NCI-H69 (cell line): Measurements from ENCODE around the gene DCAF17.
"Not testable (repeated sequence)": the region's sequence is repeated elsewhere in the genome, so short reads cannot be mapped to it uniquely, and the experiment has no call there.

Source experiments
- DNase-seq: peaks from one replicate; lab custom pipeline; 2025; lab: John Stamatoyannopoulos, UW

Gene DCAF17

DNA sequence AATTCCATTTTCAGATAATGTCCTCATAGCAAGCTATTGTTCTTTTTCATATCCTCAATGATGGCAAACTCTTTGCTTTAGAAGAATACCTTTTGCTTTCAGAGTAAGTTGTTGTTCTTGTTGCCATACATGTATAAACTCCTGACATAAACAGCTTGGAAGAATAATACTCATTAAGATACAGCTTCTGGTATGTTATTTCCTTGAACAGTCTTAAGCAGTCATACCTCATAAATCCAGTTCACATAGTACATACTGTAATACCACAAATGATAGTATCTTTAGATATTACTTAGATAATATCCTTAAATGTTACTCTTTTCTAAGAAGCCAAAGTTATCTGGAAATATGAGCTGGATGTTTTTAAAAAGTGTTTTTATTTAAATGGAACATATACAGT, 23.4 kb upstream of the DCAF17 start:
- DNase-seq = no peak

DNA sequence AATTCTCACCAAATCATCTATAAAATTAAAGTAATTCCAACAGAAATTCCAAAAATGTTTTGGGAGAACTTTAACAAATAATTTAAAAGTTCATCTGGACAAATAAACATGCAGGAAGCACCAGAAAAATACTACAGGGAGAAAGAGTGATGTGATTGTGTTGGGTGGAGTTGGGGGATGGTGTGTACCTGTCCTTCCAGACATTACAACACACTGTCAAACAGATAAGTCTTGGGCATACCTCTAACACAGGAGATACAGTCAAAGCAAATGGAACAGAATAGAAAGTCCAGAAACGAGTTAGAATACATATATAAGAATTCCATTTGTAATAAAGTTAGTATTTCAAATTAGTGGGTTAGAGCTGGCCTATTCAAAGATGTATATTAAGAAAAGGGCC, 22.8 kb upstream of the DCAF17 start:
- DNase-seq = peak; percentile 5

DNA sequence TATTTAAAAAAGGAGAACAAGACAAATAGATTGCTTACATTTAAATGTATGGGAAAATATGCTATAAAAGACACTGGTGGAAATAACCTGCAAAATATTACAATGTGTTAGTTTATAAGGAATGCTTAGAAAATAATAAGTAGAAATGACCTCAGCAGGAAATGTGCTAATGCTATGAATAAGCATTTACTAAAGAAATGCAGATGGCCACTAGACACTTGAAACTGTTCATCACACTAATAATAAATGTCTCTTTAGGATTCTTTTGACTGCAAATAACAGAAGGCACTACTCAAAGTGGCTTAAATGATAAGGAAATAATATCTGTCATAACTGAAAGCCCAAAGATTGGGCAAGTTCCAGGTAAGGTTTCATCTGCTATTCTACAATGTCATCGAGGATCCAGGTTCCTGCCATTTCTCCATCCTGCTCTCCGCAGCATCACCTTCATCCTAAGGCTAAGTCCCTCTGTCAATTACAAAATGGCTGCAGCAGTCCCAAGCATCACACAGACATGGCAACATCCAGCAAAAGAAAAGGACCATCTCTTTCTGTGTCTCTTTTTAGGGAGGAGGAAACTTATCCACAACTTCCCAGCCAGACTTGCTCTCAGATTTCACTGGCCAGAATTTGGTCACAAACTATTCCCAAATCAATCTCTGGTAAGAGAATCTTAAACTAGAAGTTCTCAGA, 22.1 kb upstream of the DCAF17 start:
- no peak for DNase-seq

DNA sequence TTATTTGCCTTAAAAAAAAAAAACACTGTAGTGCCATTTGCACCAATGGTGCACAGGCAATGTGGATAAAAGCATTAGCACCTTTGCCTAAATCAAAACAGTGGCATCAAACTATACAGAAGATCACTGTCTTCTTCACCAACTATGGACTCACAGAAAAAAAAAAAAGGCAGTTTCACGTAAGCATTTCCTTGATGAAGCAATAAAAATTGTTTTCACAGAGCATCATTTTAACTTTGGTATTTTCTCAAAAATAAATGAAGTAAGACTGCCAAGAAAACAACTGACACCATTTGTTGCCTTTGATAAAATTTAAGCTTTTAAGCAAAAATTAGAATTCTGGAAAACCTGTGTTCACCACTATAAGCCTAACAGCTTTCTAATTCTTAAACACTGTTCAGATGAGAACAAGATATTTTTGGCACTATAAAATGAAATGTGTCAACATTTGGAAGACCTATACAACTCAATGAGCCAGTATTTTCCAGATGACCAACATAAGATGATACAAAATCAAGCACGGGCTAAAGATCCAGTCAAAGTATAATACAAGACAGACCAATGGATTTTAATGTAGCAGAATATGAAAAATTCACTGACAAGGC, 21.4 kb upstream of the DCAF17 start:
- no peak for DNase-seq

DNA sequence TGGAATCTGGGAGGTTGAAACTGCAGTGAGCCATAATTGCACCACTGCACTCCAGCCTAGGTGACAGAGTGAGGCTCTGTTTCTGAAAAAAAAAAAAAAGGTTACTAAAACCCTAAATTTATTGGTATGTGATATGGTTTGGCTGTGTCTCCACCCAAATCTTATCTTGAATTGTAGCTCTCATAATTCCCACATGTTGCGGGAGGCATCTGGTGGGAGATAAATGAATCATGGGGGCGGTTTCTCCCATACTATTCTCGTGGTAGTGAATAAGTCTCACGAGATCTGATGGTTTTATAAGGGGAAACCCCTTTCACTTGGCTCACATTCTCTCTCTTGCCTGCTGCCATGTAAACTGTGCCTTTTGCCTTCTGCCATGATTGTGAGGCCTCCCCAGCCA, 19.4 kb upstream of the DCAF17 start:
- not testable (repeated sequence) for DNase-seq

DNA sequence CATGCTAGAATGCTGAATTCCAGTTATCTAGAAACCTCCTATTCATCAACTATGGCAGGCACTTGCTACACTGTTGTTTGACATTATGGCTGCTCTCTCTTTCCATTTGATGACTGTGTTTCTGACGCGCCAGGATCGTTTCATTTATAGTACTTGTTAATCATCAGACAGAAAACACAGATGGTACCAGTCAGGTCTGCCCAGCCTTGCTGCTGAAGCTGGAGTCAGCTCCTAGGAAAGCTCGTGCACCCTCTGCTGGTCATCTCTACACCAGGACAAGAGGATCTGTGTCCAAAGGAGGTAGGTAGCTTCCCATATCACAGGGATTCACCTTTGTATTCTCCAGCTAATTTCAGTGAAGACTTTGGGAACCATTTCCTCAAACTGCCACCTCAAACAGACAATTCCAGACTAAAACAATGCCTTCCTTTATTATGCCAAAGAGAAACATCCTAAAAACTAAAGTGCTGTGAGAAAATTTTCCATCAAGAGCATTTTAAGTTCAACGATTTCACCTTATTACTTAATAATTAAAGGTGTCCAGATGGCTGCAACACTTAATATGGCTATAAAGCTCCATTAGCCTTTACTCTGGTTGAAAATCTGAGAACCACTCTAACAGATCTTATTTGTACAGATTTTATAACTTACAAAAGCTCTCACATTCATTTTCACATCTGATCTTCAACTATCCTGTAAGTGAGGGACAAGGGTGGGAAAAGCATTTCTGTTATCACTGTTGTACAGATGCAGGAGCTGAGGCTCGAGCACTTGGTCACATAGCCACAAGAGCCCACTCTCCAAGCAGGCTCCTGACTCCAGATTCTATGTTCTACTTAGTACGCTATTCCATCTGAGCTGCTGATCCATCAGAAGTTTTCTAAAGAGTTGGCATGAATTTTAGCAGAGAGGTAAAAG, 17.8 kb upstream of the DCAF17 start:
- peak; percentile 96 for DNase-seq

DNA sequence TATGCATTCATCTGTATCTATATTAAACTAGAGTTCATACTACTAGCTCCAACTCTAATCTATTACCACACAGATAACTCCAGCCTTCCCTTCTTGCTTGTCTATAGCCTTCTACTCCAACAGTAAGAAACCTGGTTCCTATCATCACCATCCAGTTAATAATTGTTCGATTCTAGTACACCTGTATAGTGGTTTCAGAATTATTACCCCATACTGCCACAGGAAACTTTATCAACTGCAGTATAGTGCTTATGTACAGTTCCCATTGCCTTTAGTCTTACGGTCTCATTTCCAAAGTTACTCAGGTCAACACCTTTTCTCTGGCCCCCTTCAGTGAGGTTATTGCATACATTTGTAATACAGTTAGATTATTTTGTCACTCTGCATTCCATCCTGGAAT, 14.7 kb upstream of the DCAF17 start:
- DNase-seq = no peak

DNA sequence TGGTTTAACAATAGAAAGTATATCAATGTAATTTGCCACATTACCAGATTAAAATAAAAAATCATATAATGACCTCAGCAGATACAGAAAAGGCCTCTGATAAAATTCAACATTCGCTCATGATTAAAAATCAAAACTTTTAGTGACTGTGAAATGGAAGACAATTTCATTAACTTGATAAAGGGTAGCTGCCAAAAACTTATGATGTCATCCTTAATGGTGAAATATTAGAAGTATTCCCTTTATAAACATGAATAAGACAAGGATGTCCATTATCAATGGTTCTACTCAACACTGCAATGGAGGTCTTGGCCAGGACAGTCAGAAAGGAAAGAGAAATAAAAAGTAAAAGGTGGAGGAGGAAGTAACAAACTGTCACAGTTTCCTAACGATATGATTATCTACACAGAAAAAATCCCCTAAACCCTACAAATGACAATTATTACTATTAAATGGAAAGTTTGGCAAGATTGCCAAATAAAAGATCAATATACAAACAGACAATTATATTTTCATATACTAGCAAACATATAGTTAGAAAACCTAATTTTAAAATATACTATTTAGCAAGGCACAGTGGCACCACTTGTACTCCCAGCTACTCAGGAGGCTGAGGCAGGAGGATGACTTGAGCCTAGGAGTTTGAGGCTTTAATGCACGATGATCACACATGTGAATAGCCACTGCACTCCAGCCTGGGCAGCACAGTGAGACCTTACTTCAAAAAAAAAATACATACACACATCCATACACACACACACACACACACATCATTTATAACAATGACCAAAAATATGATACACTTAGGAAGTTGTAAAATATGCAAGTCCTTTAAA, 13.1 kb upstream of the DCAF17 start:
- DNase-seq = no peak

DNA sequence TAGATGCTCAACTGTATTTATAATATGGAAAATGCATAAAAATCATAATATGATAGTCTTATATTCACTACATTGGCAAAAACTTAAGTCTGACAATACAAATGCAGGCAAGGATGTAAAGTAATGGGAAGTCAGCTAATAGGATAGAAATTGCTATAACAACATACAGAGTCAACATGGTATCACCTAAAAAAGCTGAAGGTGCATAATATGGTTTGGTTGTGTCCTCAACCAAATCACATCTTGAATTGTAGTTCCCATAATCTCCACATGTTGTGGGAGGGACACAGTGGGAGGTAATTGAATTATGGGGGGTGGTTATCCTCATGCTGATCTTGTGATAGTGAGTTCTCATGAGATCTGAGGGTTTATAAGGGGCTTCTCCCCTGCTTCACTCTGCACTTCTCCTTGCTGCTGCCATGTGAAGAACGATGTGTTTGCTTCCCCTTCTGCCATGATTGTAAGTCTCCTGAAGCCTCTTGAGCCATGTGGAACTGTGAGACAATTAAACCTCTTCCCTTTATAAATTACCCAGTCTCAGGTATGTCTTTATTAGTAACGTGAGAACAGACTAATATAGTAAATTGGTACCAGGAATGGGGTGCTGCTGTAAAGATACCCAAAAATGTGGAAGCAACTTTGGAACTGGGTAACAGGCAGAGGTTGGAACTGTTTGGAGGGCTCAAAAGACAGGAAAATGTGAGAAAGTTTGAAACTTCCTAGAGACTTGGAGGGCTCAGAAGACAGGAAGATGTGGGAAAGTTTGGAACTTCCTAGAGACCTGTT, 11.1 kb upstream of the DCAF17 start:
- DNase-seq = not testable (repeated sequence)

DNA sequence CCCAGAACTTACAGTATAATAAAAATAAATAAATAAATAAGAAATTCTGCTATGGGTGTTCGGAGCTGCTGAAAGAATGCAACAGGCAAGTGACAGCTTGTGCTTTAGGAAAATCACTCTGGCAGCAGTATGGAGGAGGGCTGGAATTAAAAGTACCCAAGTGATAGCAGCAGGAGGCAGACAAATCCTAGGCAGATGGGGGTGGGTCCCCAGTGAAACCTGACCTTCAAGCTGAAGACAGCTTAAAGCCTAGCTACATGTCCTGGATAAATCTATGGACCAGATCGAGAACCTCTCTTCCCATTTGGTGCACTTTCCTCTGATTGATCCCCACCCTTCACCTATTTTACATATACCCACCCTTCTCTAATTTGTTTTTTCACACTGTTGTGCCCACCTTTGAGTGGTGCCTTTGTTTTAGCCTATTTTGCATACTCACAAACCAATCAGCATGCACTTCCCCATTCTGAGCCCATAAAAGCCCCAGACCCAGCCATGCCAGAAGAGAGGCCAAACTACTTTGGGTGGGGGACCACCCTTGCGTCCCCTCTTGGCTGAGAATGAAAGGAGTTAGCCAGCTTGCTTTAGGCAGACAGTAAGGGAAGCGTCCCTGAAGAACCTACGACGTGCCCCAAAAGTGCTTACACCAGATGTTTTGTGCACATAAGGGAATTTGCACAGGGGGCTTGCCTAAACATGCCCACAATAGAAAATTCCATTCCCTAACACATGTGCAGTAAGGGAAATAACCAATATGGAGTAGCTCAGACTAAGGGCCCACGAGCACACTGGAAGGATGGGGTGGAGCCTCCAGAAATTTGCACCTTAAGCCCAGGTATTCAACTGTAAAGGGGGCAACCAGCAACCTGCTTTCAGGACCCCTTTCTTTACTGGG, 3.3 kb upstream of the DCAF17 start:
- no peak for DNase-seq

DNA sequence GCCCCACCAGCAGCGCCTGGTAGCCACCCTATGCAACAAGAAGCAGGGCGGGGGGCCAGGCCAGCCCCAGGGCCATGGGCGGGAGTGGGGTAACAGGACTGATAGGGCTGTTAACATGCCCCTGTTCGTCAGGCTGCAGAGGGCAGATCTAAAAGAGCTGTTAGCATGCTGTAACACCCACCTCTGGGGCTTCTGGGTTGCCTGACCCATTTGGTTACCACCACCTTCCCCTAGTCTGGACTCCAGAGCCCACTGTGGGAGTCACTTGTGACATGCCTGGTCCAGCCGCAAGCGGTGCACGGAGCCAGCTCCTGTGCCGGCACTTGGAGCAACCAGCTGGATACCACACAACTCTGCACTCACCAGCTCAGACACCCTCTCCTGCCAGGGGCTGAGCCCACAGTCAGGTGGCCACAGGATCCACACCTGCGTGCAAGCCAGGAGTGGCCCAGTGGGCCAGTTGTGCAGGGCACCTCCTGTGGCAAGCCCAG, 2.3 kb upstream of the DCAF17 start:
- no peak for DNase-seq

DNA sequence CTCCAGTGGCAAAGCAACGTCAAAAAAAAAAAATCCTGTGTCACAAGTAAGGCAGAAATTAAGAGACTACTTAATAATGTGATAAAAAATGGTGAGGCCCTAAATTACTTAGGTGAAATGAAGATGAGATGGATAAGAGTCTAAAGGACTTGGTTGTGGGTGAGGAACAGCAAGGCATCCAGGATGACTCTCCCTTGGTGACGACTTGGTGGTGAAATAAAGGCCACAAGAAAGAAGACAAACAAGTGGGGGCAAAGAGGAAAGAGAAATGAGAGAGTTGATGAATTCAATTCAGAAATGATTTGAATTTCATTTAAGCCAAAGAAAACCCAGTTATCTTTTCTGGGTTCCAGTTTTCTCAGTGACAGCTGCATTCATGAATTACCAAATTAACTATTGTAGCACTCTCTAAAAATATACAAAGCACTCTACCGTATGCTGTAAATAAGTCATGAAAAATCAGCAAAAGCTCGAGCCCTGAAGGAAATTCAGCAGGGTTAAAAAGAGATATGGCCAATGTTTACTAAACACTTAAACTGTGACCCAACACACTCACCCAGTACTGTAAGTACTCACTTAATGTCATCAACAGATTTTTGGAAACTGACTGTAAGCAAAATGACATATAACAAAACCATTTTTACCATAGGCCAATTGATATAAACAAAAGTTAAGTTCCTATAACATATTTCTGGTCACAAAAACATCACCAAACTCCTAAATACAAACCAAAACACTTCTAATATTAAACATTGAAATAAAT, 1.6 kb upstream of the DCAF17 start:
- DNase-seq = no peak

DNA sequence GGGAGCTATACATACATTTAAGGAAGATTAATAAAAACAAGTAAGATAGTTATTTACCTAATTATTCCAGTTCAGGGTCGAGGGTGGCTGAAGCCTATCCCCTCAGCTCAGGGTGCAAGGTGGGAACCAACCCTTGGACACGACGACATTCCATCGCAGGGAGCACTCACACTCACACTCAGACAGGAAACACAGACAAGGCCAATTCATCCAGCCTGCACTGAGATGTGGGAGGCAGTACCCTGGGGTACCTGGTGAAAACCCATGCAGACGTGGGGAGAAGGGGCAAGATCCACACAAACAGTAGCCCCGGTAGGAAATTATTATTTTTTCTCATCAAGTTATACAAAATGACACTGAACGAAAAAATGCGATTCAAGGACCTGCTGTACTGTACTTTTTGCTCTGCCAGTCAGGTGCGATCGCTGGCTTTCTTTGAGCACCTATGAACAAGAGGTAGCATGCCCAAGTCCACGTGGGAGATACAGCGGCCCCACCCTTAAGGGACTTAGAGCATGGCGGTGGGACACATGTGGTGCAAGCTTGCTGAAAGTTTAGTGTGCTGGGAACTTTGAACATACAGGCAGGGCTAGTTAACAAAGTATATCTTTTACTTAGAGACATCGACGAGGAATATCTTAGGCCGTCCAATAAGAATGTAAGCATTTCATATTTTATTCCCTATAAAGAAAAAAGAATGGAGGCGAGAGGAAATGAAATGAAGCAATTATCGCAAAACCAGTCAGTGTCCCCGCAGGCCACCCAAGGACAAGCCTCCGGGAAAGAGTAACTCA, 860 bp upstream of the DCAF17 start:
- DNase-seq = peak; percentile 82

DNA sequence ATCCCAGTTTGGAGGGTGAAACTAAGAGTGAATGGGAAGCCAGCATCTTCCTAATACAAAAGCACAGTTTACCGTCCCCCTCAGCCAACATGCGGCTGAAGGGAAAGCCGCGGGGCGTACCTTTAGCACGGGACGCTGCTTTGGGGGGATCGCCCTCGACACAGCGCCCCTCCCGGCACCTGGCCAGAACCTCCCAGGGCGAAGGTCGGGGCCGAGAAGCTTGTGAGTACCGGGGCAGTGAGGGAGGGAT, 338 bp upstream of the DCAF17 start, which contains the start of gene METTL8:
METTL8 (minus strand) TSS at position 228 of the 250 bp plus-strand sequence. CDS start 41,805 bp downstream, outside the sequence.
- DNase-seq = no peak

DNA sequence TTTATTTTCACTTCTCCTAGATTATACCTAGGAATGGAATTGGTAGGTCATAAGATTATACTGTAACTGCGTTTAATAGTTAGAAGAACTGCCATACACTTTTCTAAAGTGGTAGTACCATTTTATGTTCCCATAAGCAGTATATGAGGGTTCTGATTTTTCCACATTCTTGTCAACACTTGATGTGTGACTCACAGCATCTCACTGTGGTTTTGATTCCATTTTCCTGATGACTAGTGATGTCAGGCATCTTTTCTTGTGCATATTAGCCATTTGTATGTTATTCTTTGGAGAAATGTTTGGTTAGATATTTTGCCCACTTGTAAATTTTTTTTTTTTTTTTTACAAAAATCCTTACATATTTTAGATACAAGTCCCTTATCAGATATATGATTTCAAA, 2.3 kb downstream of the DCAF17 start:
- DNase-seq = no peak

DNA sequence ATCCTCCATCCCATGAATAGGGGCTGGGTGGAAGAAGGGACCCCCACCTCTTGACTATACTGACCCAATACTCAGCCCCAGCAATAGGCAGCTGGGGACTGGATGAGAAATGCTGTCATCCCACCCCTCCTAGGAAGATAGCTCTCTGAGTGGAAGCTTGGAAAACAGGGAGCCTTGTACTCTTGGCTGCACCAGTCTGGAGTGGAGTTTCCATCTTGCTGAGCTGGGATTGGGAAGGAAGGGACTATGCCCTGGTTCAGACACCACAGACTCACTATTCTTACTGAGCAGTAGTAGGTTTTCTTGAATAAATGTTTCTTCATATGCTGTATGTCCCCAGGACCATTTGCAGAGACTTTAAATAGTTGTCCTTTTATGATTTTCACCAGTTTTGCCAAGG, 7.4 kb downstream of the DCAF17 start:
- DNase-seq = no peak

DNA sequence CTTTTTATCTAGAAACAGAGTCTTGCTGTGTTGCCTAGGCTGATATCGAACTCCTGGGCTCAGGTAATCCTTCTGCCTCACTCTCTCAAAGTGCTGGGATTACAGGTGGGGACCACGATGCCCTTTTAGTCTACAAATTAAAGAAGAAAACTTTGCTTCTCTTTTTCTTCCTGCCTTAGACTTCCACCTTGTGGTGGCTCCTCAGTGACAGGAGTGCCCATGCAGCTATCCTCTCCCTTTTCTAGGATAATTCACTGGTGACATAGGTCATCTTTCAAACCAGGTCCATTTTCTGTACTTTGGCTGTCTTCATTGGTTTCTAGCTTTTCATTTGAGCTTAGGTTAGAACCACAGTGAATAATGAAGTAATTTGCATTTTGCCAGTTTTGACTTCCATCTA, 13.6 kb downstream of the DCAF17 start:
- DNase-seq = no peak

DNA sequence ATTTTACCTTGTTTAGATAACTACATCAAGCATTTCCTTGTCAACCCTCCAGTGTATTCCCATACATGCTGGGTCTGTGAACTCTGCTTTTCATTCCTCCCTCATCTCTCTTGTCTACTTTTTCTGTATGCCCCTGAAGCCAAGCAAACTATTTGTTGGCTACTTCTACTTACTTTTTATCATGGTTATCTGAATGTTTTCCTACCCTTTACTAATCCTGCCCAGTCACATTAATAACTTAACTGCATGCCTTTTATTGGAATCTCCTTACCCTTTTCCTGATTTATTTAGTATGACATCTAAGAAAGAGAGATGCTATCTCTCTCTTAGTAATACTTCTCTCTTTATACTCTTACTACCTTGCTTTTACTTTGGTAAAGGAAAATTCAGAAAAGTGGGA, 17.0 kb downstream of the DCAF17 start:
- no peak for DNase-seq

DNA sequence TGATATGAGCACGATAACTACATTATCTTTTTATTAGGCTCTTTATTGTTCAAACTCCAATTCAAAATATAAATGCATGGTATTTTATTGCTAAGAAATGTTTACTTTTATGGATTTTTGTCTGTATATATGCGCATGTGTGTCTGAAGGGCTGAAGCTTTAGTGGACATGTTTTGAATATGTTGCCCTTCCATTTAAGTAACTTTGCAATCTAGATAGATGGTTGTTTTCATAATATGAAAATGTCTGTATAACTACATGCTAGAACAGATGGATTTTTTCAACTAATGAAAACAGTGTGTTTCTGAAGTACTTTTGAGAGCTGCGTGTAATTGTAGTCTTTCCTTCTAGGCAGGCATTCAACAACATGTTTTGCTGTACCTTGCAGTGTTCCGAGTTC, 18.7 kb downstream of the DCAF17 start:
- DNase-seq = no peak
